ENCODE measurements around the gene NCK1. TPM values are rescaled to one million over a fixed set of nuclear protein-coding genes. Genes with fewer than 3 reads are reported as not detected.

The NCK1 gene
- total RNA-seq, 1 experiment from 2014 or later, result 15.3 TPM

DNA sequence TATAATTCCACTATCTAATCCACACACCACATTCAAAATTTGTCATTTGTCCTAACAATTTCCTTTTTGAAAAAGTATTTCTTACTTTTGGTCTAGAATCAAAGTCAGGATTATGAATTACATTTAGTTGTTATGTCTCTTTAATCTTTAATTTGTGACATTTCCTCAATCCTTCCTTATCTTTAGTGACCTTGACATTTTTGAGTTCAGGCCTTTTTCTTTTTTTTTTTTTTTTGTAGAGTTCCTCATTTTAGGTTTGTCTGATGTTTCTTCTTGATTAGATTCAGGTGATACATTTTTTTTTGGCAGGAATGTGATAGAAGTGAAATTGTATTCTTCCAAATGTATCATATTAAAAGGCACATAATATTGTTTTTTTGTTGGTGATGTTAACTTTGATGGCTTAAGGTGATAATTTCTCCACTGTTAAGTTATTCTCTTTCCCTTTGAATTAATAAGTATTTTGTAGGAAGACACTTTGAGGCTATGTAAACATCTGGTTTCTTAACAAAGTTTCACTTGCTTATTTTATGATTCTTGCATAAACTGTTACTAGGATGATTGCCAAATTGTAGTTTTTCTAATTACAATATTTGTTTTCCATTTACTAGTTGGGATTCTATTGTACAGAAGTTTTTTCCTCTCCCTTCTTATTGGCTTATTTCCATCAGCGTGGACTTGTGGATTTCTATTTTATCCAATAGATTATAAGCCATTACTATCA lies 26.8 kb upstream of the NCK1 start:
- no TSS peak for BruUV-seq (replicated peaks)
- H3F3A ChIP-seq (ENCODE audit: low read length, unreplicated experiment), result no peaks in the 10 kb centered on the region
- no peak overlapping the region for H3K27ac ChIP-seq (ENCODE audit: low read length)
- no peak overlapping the region for H3K9ac ChIP-seq (ENCODE audit: low read length)
- no peaks in the 10 kb centered on the region for H3K9me3 ChIP-seq (ENCODE audit: low read length)
- ChIA-PET POLR2A (ENCODE audit: unreplicated experiment) (no interaction called here), CTCF (no interaction called here)
- DNase-seq (no peak), ATAC-seq (no peak)
- no peak overlapping the region for H3K4me3 ChIP-seq (ENCODE audit: low read length)
- intact Hi-C loops (cut with micrococcal nuclease), result no loop called here
- H3K27me3 ChIP-seq (ENCODE audit: low read length), result no peaks in the 10 kb centered on the region
- H3K79me2 ChIP-seq (ENCODE audit: low read length), result no peaks in the 10 kb centered on the region
- no peaks in the 10 kb centered on the region for H4K20me1 ChIP-seq (ENCODE audit: low read length)
- H3K9me2 ChIP-seq (replicated peaks; ENCODE audit: low read length), result no peaks in the 10 kb centered on the region
- TF ChIP-seq EZH2phosphoT487 (IDR thresholded peaks at IDR 0.05; ENCODE audit: borderline replicate concordance, low read length) (no peak), EZH2 (IDR thresholded peaks at IDR 0.05; ENCODE audit: low read length, unreplicated experiment) (no peak)
- TF ChIP-seq, protein P1, sequence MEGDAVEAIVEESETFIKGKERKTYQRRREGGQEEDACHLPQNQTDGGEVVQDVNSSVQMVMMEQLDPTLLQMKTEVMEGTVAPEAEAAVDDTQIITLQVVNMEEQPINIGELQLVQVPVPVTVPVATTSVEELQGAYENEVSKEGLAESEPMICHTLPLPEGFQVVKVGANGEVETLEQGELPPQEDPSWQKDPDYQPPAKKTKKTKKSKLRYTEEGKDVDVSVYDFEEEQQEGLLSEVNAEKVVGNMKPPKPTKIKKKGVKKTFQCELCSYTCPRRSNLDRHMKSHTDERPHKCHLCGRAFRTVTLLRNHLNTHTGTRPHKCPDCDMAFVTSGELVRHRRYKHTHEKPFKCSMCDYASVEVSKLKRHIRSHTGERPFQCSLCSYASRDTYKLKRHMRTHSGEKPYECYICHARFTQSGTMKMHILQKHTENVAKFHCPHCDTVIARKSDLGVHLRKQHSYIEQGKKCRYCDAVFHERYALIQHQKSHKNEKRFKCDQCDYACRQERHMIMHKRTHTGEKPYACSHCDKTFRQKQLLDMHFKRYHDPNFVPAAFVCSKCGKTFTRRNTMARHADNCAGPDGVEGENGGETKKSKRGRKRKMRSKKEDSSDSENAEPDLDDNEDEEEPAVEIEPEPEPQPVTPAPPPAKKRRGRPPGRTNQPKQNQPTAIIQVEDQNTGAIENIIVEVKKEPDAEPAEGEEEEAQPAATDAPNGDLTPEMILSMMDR (conservative IDR thresholded peaks at IDR 0.05; ENCODE audit: low read depth, low read length), result no peak
- H3K4me2 ChIP-seq (ENCODE audit: low read length), result no peak overlapping the region
- H3K4me1 ChIP-seq (ENCODE audit: insufficient read depth, low read length), result peaks cover 11% of the 10 kb centered on the region
- no peaks in the 10 kb centered on the region for H3K36me3 ChIP-seq (ENCODE audit: low read depth, low read length)
- no peak overlapping the region for H2AFZ ChIP-seq (ENCODE audit: low read length)

DNA sequence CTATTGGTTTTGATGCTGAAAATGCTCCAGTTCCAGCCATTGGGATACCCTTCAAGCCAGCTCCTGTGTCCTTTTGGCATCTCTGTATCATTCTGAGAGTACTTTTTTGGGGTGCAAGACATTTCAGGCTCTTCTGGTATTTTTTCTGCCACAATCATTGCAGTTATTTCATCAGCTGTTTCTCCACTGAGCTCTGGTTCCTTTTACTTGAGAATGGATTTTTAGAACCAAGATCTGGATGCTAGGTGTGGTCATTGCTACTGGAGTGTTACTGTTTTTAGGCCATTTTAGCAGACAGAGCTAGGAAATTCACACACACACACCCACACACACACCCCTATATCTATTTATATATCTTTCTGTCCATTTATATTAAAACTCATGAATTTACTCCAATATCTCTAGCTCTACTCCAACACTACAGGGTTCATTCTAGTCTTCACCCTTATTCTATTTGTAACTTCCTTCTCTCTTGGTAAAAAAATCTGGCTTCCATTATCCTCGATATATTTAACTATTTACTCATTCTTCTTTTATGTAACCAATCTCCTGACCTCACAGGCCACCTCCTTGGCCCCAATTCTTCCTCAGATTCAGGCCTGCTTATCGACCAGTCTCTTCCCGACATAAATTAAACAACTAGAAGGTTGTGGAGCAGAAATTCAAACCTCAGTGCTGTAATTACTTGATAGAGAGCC lies 26.0 kb upstream of the NCK1 start:
- DNase-seq (no peak), ATAC-seq (no peak)
- H3K4me1 ChIP-seq (ENCODE audit: insufficient read depth, low read length), result peaks cover 11% of the 10 kb centered on the region
- no peak overlapping the region for H2AFZ ChIP-seq (ENCODE audit: low read length)
- TF ChIP-seq, protein P1 (conservative IDR thresholded peaks at IDR 0.05; ENCODE audit: low read depth, low read length), result no peak
- TF ChIP-seq EZH2 (IDR thresholded peaks at IDR 0.05; ENCODE audit: low read length, unreplicated experiment), result no peak
- no peak for TF ChIP-seq EZH2phosphoT487 (IDR thresholded peaks at IDR 0.05; ENCODE audit: borderline replicate concordance, low read length)
- H3K79me2 ChIP-seq (ENCODE audit: low read length), result no peaks in the 10 kb centered on the region
- no peak overlapping the region for H3K4me2 ChIP-seq (ENCODE audit: low read length)
- no TSS peak for BruUV-seq (replicated peaks)
- no peaks in the 10 kb centered on the region for H3K36me3 ChIP-seq (ENCODE audit: low read depth, low read length)
- H3K27ac ChIP-seq (ENCODE audit: low read length), result no peak overlapping the region
- no peak overlapping the region for H3K9ac ChIP-seq (ENCODE audit: low read length)
- ChIA-PET POLR2A (ENCODE audit: unreplicated experiment) (no interaction called here), CTCF (no interaction called here)
- no peaks in the 10 kb centered on the region for H3K9me3 ChIP-seq (ENCODE audit: low read length)
- H3K9me2 ChIP-seq (replicated peaks; ENCODE audit: low read length), result no peaks in the 10 kb centered on the region
- intact Hi-C loops (cut with micrococcal nuclease), result no loop called here
- no peak overlapping the region for H3K4me3 ChIP-seq (ENCODE audit: low read length)
- no peaks in the 10 kb centered on the region for H4K20me1 ChIP-seq (ENCODE audit: low read length)
- no peaks in the 10 kb centered on the region for H3F3A ChIP-seq (ENCODE audit: low read length, unreplicated experiment)
- no peaks in the 10 kb centered on the region for H3K27me3 ChIP-seq (ENCODE audit: low read length)

Measured in PC-3 (cell line).